ENCODE measurements around the gene DOCK4.

DOCK4 gene

GRCh38 chr7:112105584-112106530 lies 100.3 kb downstream of the DOCK4 start:
- DNase-seq: no peak

GRCh38 chr7:112104120-112104519 lies 102.1 kb downstream of the DOCK4 start:
- no peak for DNase-seq

GRCh38 chr7:112103246-112103645 lies 103.0 kb downstream of the DOCK4 start:
- DNase-seq: peak; percentile 5

- no peak for DNase-seq
These were observed 104.9 kb downstream of the DOCK4 start for GRCh38 chr7:112101201-112101846.

GRCh38 chr7:112097524-112097923 lies 108.7 kb downstream of the DOCK4 start:
- DNase-seq: no peak

- no peak for DNase-seq
These were observed 112.8 kb downstream of the DOCK4 start for GRCh38 chr7:112093409-112093808.

- DNase-seq: no peak
These were observed 113.3 kb downstream of the DOCK4 start for GRCh38 chr7:112092709-112093395.

GRCh38 chr7:112092306-112092705 lies 113.9 kb downstream of the DOCK4 start:
- DNase-seq: no peak

- DNase-seq: no peak
These were observed 114.4 kb downstream of the DOCK4 start for GRCh38 chr7:112091768-112092167.

- no peak for DNase-seq
These were observed 116.6 kb downstream of the DOCK4 start for GRCh38 chr7:112089551-112089950.

- no peak for DNase-seq
These were observed 117.6 kb downstream of the DOCK4 start for GRCh38 chr7:112088484-112089016.

GRCh38 chr7:112086496-112087254 lies 119.5 kb downstream of the DOCK4 start:
- DNase-seq: no peak

- peak; percentile 34 for DNase-seq
These were observed 121.7 kb downstream of the DOCK4 start for GRCh38 chr7:112084520-112084971.

GRCh38 chr7:112083776-112084355 lies 122.3 kb downstream of the DOCK4 start:
- no peak for DNase-seq

GRCh38 chr7:112082306-112082705 lies 123.9 kb downstream of the DOCK4 start:
- DNase-seq: no peak

GRCh38 chr7:112081778-112082177 lies 124.4 kb downstream of the DOCK4 start:
- DNase-seq: no peak

GRCh38 chr7:112080978-112081377 lies 125.2 kb downstream of the DOCK4 start:
- DNase-seq: no peak

- DNase-seq: no peak
These were observed 125.8 kb downstream of the DOCK4 start for GRCh38 chr7:112080441-112080840.

- DNase-seq: peak; percentile 7
These were observed 126.5 kb downstream of the DOCK4 start for GRCh38 chr7:112079673-112080072.

- DNase-seq: no peak
These were observed 127.1 kb downstream of the DOCK4 start for GRCh38 chr7:112079122-112079521.

GRCh38 chr7:112076324-112076723 lies 129.9 kb downstream of the DOCK4 start:
- DNase-seq: no peak

GRCh38 chr7:112074464-112074863 lies 131.7 kb downstream of the DOCK4 start:
- DNase-seq: no peak
